Measurements from ENCODE around the gene CPT2.

The CPT2 gene

DNA sequence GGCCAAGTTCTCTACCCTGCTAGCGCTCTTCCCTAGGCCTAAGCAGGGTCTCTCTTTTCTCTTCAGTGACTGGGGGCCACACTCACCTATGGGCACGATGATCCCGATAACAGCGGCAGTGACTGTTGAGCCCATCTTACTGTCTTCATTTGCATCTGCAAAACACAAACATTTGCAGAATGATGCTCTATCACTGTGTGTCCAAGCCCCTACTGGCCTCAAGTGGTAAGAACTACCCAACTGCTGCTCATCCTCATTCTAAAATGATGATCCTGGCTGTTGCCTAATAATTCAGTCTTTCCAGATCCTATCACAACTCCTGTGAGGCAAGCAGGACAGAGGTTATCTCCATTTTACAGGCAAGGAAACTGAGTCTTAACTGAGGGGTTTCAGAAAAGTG, 58.4 kb downstream of the CPT2 start:
- Mint-ChIP-seq H3K9me3 (no peaks in the 10 kb centered on the region), H3K4me3 (no peak overlapping the region), H3K4me1 (no peaks in the 10 kb centered on the region), H3K36me3 (ENCODE audit: low read depth) (peaks cover 5% of the 10 kb centered on the region), H3K27ac (no peak overlapping the region), H3K27me3 (ENCODE audit: low read depth) (no peaks in the 10 kb centered on the region)
- TF ChIP-seq CTCF (IDR thresholded peaks at IDR 0.05; ENCODE audit: unreplicated experiment in 3 of 3) = no peak

GRCh38 chr1:53256511-53257453, 60.2 kb downstream of the CPT2 start:
- no peaks in the 10 kb centered on the region for H3K9me3 Mint-ChIP-seq
- TF ChIP-seq CTCF (IDR thresholded peaks at IDR 0.05; ENCODE audit: unreplicated experiment in 3 of 3) = no peak
- H3K4me3 Mint-ChIP-seq = no peak overlapping the region
- peak overlapping the region in 2 of 3 experiments; percentile 25 to 51 for H3K27ac Mint-ChIP-seq
- no peaks in the 10 kb centered on the region for H3K36me3 Mint-ChIP-seq (ENCODE audit: low read depth)
- no peaks in the 10 kb centered on the region for H3K4me1 Mint-ChIP-seq
- no peaks in the 10 kb centered on the region for H3K27me3 Mint-ChIP-seq (ENCODE audit: low read depth)

- Mint-ChIP-seq H3K27ac (peak overlapping the region in 2 of 3 experiments; percentile 25 to 51), H3K27me3 (ENCODE audit: low read depth) (no peaks in the 10 kb centered on the region), H3K9me3 (no peaks in the 10 kb centered on the region), H3K4me3 (no peak overlapping the region), H3K36me3 (ENCODE audit: low read depth) (no peaks in the 10 kb centered on the region), H3K4me1 (no peaks in the 10 kb centered on the region)
- no peak for TF ChIP-seq CTCF (IDR thresholded peaks at IDR 0.05; ENCODE audit: unreplicated experiment in 3 of 3)
Observed at GRCh38 chr1:53257454-53258081, 60.9 kb downstream of the CPT2 start.

- Mint-ChIP-seq H3K27me3 (ENCODE audit: low read depth) (no peaks in the 10 kb centered on the region), H3K27ac (peak overlapping the region in 1 of 3 experiments; percentile 51), H3K36me3 (ENCODE audit: low read depth) (peaks cover 6% of the 10 kb centered on the region), H3K4me3 (no peak overlapping the region), H3K9me3 (no peaks in the 10 kb centered on the region), H3K4me1 (no peaks in the 10 kb centered on the region)
- no peak for TF ChIP-seq CTCF (IDR thresholded peaks at IDR 0.05; ENCODE audit: unreplicated experiment in 3 of 3)
Observed at GRCh38 chr1:53258216-53258615, 61.6 kb downstream of the CPT2 start.

DNA sequence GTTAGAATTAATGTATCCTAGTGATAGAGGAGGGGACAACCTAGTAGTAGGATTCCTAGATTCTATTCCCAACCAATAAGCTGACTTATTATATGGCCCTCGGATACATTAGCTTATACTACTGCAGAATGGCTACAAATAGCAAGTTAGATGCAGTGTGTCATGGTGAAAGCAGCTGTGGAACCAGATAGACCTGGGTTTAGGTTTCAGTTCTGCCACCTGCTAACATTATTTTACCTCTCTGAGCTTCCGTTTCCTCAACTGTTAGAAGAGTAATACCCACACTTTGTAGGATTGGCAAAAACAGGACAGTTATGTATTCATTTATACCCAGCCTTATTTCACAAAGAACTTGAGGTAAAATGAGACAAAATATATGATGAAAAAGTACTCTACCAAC, 63.3 kb downstream of the CPT2 start:
- H3K9me3 Mint-ChIP-seq = no peaks in the 10 kb centered on the region
- H3K4me1 Mint-ChIP-seq = no peaks in the 10 kb centered on the region
- H3K4me3 Mint-ChIP-seq = no peak overlapping the region
- H3K27ac Mint-ChIP-seq = no peak overlapping the region
- peaks cover 8% of the 10 kb centered on the region for H3K36me3 Mint-ChIP-seq (ENCODE audit: low read depth)
- no peaks in the 10 kb centered on the region for H3K27me3 Mint-ChIP-seq (ENCODE audit: low read depth)
- TF ChIP-seq CTCF (IDR thresholded peaks at IDR 0.05; ENCODE audit: unreplicated experiment in 3 of 3) = no peak

Data from nephron (organoid).